ENCODE data around the gene MEGF11.
A peak's percentile ranks its signal among the peaks of the same experiment; 100 is the strongest.
"Not testable (repeated sequence)": the region's sequence is repeated elsewhere in the genome, so short reads cannot be mapped to it uniquely, and the experiment has no call there.

The MEGF11 gene

GRCh38 chr15:66264859-66265513, 11.4 kb upstream of the MEGF11 start:
- ChIA-PET POLR2A (no interaction called here), CTCF (interaction anchor here (0.7 kb wide), 1 partner anchor 20 kb away, joined by 3 read pairs; no protein-coding TSS in a partner anchor)
- H3K4me1 ChIP-seq (ENCODE audit: control insufficient read depth, insufficient read depth, low read length): peaks cover 11% of the 10 kb centered on the region
- H3K9me3 ChIP-seq (ENCODE audit: control insufficient read depth, insufficient read depth, low read depth, low read length): no peaks in the 10 kb centered on the region
- no peak overlapping the region for H3K4me3 ChIP-seq (ENCODE audit: low read depth, low read length)
- H3K36me3 ChIP-seq (ENCODE audit: control insufficient read depth in 2 of 2, insufficient read depth in 1 of 2, low read length in 2 of 2): no peaks in the 10 kb centered on the region
- TF ChIP-seq ZNF214 (tag by site-specific recombination; IDR thresholded peaks at IDR 0.05; ENCODE audit: borderline replicate concordance): no peak
- no peak overlapping the region for H3K27ac ChIP-seq (ENCODE audit: extremely low read depth, low read depth, low read length)

DNA sequence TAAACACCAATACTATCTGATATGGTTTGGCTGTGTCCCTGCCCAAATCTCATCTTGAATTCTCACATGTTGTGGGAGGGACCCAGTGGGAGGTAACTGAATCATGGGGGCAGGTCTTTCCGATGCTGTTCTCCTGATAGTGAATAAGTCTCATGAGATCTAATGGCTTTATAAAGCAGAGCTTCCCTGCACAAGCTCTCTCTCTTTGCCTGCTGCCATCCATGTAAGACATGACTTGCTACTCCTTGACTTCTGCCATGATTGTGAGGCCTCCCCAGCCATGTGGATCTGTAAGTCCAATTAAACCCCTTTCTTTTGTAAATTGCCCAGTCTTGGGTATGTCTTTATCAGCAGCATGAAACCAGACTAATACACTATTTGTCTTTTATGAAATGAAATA, 9.3 kb upstream of the MEGF11 start:
- peak; percentile 71 for TF ChIP-seq SETDB1 (IDR thresholded peaks at IDR 0.05; ENCODE audit: insufficient read length, low read length)
- CTCF ChIA-PET; H3K27ac ChIP-seq (ENCODE audit: extremely low read depth, low read depth, low read length); H3K36me3 ChIP-seq (ENCODE audit: control insufficient read depth in 2 of 2, insufficient read depth in 1 of 2, low read length in 2 of 2); H3K9me3 ChIP-seq (ENCODE audit: control insufficient read depth, insufficient read depth, low read depth, low read length); H3K4me1 ChIP-seq (ENCODE audit: control insufficient read depth, insufficient read depth, low read length); H3K4me3 ChIP-seq (ENCODE audit: low read depth, low read length); POLR2A ChIA-PET: not testable (repeated sequence)

GRCh38 chr15:66261056-66261455, 7.5 kb upstream of the MEGF11 start:
- no peak overlapping the region for H3K27ac ChIP-seq (ENCODE audit: extremely low read depth, low read depth, low read length)
- no peaks in the 10 kb centered on the region for H3K4me1 ChIP-seq (ENCODE audit: control insufficient read depth, insufficient read depth, low read length)
- no peak for TF ChIP-seq ZNF530 (tag by site-specific recombination; IDR thresholded peaks at IDR 0.05; ENCODE audit: low read depth)
- no peak for TF ChIP-seq ZNF830 (tag by site-specific recombination; IDR thresholded peaks at IDR 0.05; ENCODE audit: low read depth)
- TF ChIP-seq ZNF433 (tag by site-specific recombination; IDR thresholded peaks at IDR 0.05; ENCODE audit: low read depth): no peak
- no peak for TF ChIP-seq ZNF677 (tag by site-specific recombination; IDR thresholded peaks at IDR 0.05)
- TF ChIP-seq, protein P1, sequence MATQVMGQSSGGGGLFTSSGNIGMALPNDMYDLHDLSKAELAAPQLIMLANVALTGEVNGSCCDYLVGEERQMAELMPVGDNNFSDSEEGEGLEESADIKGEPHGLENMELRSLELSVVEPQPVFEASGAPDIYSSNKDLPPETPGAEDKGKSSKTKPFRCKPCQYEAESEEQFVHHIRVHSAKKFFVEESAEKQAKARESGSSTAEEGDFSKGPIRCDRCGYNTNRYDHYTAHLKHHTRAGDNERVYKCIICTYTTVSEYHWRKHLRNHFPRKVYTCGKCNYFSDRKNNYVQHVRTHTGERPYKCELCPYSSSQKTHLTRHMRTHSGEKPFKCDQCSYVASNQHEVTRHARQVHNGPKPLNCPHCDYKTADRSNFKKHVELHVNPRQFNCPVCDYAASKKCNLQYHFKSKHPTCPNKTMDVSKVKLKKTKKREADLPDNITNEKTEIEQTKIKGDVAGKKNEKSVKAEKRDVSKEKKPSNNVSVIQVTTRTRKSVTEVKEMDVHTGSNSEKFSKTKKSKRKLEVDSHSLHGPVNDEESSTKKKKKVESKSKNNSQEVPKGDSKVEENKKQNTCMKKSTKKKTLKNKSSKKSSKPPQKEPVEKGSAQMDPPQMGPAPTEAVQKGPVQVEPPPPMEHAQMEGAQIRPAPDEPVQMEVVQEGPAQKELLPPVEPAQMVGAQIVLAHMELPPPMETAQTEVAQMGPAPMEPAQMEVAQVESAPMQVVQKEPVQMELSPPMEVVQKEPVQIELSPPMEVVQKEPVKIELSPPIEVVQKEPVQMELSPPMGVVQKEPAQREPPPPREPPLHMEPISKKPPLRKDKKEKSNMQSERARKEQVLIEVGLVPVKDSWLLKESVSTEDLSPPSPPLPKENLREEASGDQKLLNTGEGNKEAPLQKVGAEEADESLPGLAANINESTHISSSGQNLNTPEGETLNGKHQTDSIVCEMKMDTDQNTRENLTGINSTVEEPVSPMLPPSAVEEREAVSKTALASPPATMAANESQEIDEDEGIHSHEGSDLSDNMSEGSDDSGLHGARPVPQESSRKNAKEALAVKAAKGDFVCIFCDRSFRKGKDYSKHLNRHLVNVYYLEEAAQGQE (tag by site-specific recombination; IDR thresholded peaks at IDR 0.05): no peak
- no peak for TF ChIP-seq RBAK (tag by site-specific recombination; IDR thresholded peaks at IDR 0.05)
- TF ChIP-seq MZF1 (tag by site-specific recombination; IDR thresholded peaks at IDR 0.05; ENCODE audit: borderline replicate concordance): no peak
- TF ChIP-seq ZNF664 (tag by site-specific recombination; IDR thresholded peaks at IDR 0.05): no peak
- TF ChIP-seq ZNF16 (tag by site-specific recombination; IDR thresholded peaks at IDR 0.05; ENCODE audit: low read depth): no peak
- H3K9me3 ChIP-seq (ENCODE audit: control insufficient read depth, insufficient read depth, low read depth, low read length): no peaks in the 10 kb centered on the region
- no peaks in the 10 kb centered on the region for H3K36me3 ChIP-seq (ENCODE audit: control insufficient read depth in 2 of 2, insufficient read depth in 1 of 2, low read length in 2 of 2)
- CTCF ChIA-PET: interaction anchor here (1.0 kb wide), 1 partner anchor 10 kb away, joined by 3 read pairs; no protein-coding TSS in a partner anchor
- POLR2A ChIA-PET: interaction anchor here (1.2 kb wide), 1 partner anchor 16 kb away, joined by 4 read pairs; no protein-coding TSS in a partner anchor
- H3K4me3 ChIP-seq (ENCODE audit: low read depth, low read length): no peak overlapping the region

DNA sequence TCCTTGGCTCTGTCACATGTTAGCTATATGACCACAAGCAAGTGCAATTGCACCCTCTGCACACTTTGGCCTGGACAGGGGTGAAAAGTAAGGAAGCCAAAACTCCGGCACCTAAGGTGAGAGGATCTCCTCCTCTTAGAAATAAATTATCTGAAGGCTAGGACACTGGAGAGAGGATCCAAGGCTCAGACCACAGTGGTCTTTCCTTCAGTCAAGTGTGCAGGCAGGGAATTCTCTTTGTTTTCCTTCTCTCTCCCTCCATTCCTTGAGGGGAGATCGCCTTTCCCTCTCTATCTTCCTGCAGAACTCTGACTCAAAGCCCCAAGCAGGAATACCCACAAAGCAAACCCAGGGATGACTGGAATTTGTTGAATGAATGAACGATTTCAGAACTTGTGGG, 3.1 kb upstream of the MEGF11 start:
- CTCF ChIA-PET: no interaction called here
- Histone ChIP-seq H3K36me3 (ENCODE audit: control insufficient read depth in 2 of 2, insufficient read depth in 1 of 2, low read length in 2 of 2) (no peaks in the 10 kb centered on the region), H3K4me3 (ENCODE audit: low read depth, low read length) (no peak overlapping the region), H3K27ac (ENCODE audit: extremely low read depth, low read depth, low read length) (no peak overlapping the region), H3K4me1 (ENCODE audit: control insufficient read depth, insufficient read depth, low read length) (peaks cover 3% of the 10 kb centered on the region), H3K9me3 (ENCODE audit: control insufficient read depth, insufficient read depth, low read depth, low read length) (no peaks in the 10 kb centered on the region)
- POLR2A ChIA-PET: interaction anchor here (0.9 kb wide), 1 partner anchor 13 kb away, joined by 3 read pairs; no protein-coding TSS in a partner anchor
- TF ChIP-seq ZNF146 (tag by site-specific recombination; IDR thresholded peaks at IDR 0.05) (no peak), ZNF148 (tag by site-specific recombination; IDR thresholded peaks at IDR 0.05; ENCODE audit: borderline replicate concordance) (no peak), SP7 (tag by site-specific recombination; IDR thresholded peaks at IDR 0.05) (no peak)
- TF ChIP-seq, protein P2, sequence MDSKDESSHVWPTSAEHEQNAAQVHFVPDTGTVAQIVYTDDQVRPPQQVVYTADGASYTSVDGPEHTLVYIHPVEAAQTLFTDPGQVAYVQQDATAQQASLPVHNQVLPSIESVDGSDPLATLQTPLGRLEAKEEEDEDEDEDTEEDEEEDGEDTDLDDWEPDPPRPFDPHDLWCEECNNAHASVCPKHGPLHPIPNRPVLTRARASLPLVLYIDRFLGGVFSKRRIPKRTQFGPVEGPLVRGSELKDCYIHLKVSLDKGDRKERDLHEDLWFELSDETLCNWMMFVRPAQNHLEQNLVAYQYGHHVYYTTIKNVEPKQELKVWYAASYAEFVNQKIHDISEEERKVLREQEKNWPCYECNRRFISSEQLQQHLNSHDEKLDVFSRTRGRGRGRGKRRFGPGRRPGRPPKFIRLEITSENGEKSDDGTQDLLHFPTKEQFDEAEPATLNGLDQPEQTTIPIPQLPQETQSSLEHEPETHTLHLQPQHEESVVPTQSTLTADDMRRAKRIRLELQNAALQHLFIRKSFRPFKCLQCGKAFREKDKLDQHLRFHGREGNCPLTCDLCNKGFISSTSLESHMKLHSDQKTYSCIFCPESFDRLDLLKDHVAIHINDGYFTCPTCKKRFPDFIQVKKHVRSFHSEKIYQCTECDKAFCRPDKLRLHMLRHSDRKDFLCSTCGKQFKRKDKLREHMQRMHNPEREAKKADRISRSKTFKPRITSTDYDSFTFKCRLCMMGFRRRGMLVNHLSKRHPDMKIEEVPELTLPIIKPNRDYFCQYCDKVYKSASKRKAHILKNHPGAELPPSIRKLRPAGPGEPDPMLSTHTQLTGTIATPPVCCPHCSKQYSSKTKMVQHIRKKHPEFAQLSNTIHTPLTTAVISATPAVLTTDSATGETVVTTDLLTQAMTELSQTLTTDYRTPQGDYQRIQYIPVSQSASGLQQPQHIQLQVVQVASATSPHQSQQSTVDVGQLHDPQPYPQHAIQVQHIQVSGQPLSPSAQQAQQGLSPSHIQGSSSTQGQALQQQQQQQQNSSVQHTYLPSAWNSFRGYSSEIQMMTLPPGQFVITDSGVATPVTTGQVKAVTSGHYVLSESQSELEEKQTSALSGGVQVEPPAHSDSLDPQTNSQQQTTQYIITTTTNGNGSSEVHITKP (tag by site-specific recombination; IDR thresholded peaks at IDR 0.05): peak; percentile 66; the same call in 1 of the 2 replicates
